Adrenal gland (tissue), 12 donors: ENCODE data around the gene SLC5A8. TPM values are rescaled to one million over a fixed set of nuclear protein-coding genes. Genes with fewer than 3 reads are reported as not detected.

Experiments
- DNase-seq, 7 donors: peaks; one replicate each; pipeline ENCODE4 v3.0.0-alpha.2; 2019 to 2020
- H3K27ac ChIP-seq, 5 donors: fragments of 200-600 bp; sonication (generic) in 4 of 5; 1 replicate in 3 of 5; 2 replicates in 2 of 5; pipeline versions ENCODE4 v1.5.1 to v1.8.0; 2016 to 2020; ENCODE audit warnings: mild to moderate bottlenecking in 1 of 5
- H3K27me3 ChIP-seq: fragments of 200-600 bp; 2 replicates; pipeline ENCODE4 v1.8.0; 2021
- H3K36me3 ChIP-seq, 2 donors: fragments of 200-600 bp; replicated peaks in 1 of 2; 1 replicate in 1 of 2; 2 replicates in 1 of 2; pipeline versions ENCODE4 v1.5.1 to v1.8.0; 2018 to 2022
- H3K4me1 ChIP-seq, 2 donors: fragments of 200-600 bp; replicated peaks in 1 of 2; 1 replicate in 1 of 2; 2 replicates in 1 of 2; pipeline versions ENCODE4 v1.5.1 to v1.8.0; 2018 to 2021
- H3K4me3 ChIP-seq, 4 donors: fragments of 200-600 bp; sonication (generic) in 3 of 4; one replicate each; pipeline ENCODE4 v1.5.1; 2016 to 2018
- H3K9me3 ChIP-seq, 3 donors: fragments of 200-600 bp; sonication (generic) in 1 of 3; replicated peaks in 1 of 3; 1 replicate in 2 of 3; 2 replicates in 1 of 3; pipeline versions ENCODE4 v1.5.1 to v1.8.0; 2016 to 2021
- CTCF ChIP-seq, 6 experiments: fragments of 450-650 bp in 4 of 6; fragments of 200-600 bp in 2 of 6; sonication (generic) in 1 of 6; IDR thresholded peaks; 1 replicate in 5 of 6; 2 replicates in 1 of 6; pipeline versions ENCODE4 v1.5.1 to v1.8.0; 2016 to 2021; ENCODE audit warnings: antibody characterized with exemption in 6 of 6, mild to moderate bottlenecking in 2 of 6, moderate library complexity in 1 of 6
- POLR2A ChIP-seq, 2 donors: fragments of 450-650 bp; IDR thresholded peaks; one replicate each; pipeline ENCODE4 v1.6.1; 2017; ENCODE audit warnings: antibody characterized with exemption in 2 of 2, mild to moderate bottlenecking in 2 of 2, moderate library complexity in 1 of 2
- WGBS, 4 donors: extraction: QIAGEN DNeasy Blood & Tissue Kit in 2 of 4; methylation state at CpG; one replicate each; pipeline versions ENCODE4 v1.1.5 to v1.1.7; 2013 to 2017; 5-methylcytosine and 5-hydroxymethylcytosine counted together
- intact Hi-C, 2 donors: fragments of 100-400 bp; cut with DNase I; formaldehyde crosslinking; loops; one replicate each; pipeline versions ENCODE4 v1.14.1 to v1.15.0; 2022 to 2023
- polyA plus RNA-seq, 3 donors: library from polyadenylated mRNA; stranded (reverse); fragments of 200-250 nt in 2 of 3; fragments of 350-450 nt in 1 of 3; fragmentation: Illumina TruSeq in 1 of 3; extraction: RNeasy Lipid Tissue Mini Kit (QIAGEN cat#74804) in 1 of 3; gene quantifications; one replicate each; pipeline ENCODE4 v1.2.3, GENCODE V29; 2013 to 2014
- small RNA-seq, 2 donors: library from RNA; depleted of rRNA; stranded (forward); fragments of <200 nt; gene quantifications; one replicate each; pipeline ENCODE3, GENCODE V24; 2016
- total RNA-seq, 9 donors: library from RNA; depleted of rRNA in 4 of 9; stranded (reverse); fragments of >200 nt in 4 of 9; fragments of 120-200 nt in 1 of 9; fragmentation: NEBNext Ultra II Directional in 1 of 9; extraction: Animal tissue kit (Norgen Biotek cat#: 25700) in 1 of 9; gene quantifications; one replicate each; pipeline versions ENCODE4 v1.1.0 to v1.2.4, GENCODE V29; 2013 to 2023
- donor health status: healthy with polysubstance abuse.
- donor health status: Bipolar disorder and iron deficiency.
- donor health status: DM: yes; HTN: yes; CAD: no.
- donor health status: DM: no; HTN: no; CAD: no.
- donor health status: DM: no; HTN: no; CAD: no.
- donor health status: DM: yes; HTN: yes; CAD: no.

The SLC5A8 gene
- total and polyA plus RNA-seq, 12 donors = 0.55 to 8.3 (median 1.5) TPM; not detected in 1

- WGBS, 4 donors = 89 to 93% (median 91%) methylated on average over 5 of the region's 5 CpGs
- intact Hi-C loops = no loop called here
- Histone ChIP-seq H3K9me3 (no peaks in the 10 kb centered on the region), H3K27me3 (no peaks in the 10 kb centered on the region), H3K27ac (no peak overlapping the region), H3K4me3 (no peak overlapping the region), H3K4me1 (no peaks in the 10 kb centered on the region), H3K36me3 (no peaks in the 10 kb centered on the region)
- TF ChIP-seq POLR2A (IDR thresholded peaks at IDR 0.05) = no peak
- DNase-seq = no peak
These were observed 101.9 kb downstream of the SLC5A8 start for GRCh38 chr12:101108130-101108529.

GRCh38 chr12:101107032-101107763, 102.8 kb downstream of the SLC5A8 start:
- Histone ChIP-seq H3K4me3 (no peak overlapping the region), H3K9me3 (no peaks in the 10 kb centered on the region), H3K4me1 (no peaks in the 10 kb centered on the region), H3K27ac (no peak overlapping the region), H3K27me3 (no peaks in the 10 kb centered on the region), H3K36me3 (no peaks in the 10 kb centered on the region)
- 85 to 91% (median 87%) methylated on average over 4 of the region's 4 CpGs for WGBS, 4 donors
- intact Hi-C loops = no loop called here
- DNase-seq = no peak
- TF ChIP-seq POLR2A (IDR thresholded peaks at IDR 0.05) (no peak), CTCF (IDR thresholded peaks at IDR 0.05) (no peak)

Small RNAs within 50 kb of the gene (small RNA-seq; reads per million reads assigned to genes)
- 0 reads per million in 2 donors for gene RNU6-768P

Other genes starting within 250 kb of the SLC5A8 start
- gene UTP20, start 69.9 kb upstream of the SLC5A8 start, total RNA-seq = 10 to 100 TPM; 10.5 to 17.5 (median 16.2) TPM
- gene UTP20, start 69.9 kb upstream of the SLC5A8 start, polyA plus RNA-seq = 10 to 100 TPM in 1 of 3 donors, 1 to 10 TPM in 2; 1.9 to 13.9 (median 2.0) TPM
- 100 to 1,000 TPM in 5 of 9 donors, 10 to 100 TPM in 4; 63.7 to 189 (median 132) TPM for gene ARL1, start 197.5 kb upstream of the SLC5A8 start, total RNA-seq
- 100 to 1,000 TPM in 1 of 3 donors, 10 to 100 TPM in 2; 24.9 to 298 (median 28.8) TPM for gene ARL1, start 197.5 kb upstream of the SLC5A8 start, polyA plus RNA-seq